NB4 (cell line): ENCODE measurements around the gene NEMP1.

Source experiments
- POLR2A ChIP-seq: IDR thresholded peaks from 2 replicates; pipeline ENCODE4 v1.6.1; 2011; ENCODE audit warnings: mild to moderate bottlenecking; ENCODE audit not compliant: insufficient read length; ENCODE audit errors: extremely low read depth
- TF ChIP-seq, protein P1 (sequence below): IDR thresholded peaks from one replicate; pipeline ENCODE4 v1.5.1; 2012; ENCODE audit warnings: low read depth, low read length

DNA sequence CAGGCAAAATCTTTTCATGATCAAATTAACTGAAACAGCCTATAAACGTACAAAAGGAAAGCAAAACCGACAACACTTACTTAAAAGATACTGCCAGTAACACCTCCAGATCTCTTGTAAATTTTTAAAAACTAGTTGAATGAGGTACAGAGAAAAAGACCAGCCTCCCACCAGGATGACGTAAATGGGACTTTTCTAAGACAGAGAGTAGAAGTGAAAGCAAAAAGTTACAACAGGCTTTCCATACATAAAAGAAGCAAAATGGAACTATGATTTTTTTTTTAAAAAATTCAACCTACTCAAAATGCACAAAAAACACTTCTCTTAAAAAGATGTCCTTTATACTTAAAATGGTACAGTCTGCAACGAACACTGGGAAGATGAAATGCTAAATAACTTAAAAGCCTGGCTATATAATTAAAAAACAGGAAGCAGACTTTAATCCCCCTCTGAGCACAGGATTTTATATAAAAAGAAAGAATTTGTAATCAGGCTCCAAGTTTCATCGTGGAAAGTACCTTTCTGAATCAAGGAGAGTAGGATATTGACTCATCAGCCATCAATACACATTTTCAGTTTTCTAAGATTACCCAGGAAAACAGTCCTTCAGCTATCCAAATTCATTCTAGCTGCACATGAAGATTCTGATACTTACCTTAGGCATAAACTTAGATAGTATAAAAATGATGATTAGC is 14.5 kb downstream of the NEMP1 start:
- TF ChIP-seq, protein P1, sequence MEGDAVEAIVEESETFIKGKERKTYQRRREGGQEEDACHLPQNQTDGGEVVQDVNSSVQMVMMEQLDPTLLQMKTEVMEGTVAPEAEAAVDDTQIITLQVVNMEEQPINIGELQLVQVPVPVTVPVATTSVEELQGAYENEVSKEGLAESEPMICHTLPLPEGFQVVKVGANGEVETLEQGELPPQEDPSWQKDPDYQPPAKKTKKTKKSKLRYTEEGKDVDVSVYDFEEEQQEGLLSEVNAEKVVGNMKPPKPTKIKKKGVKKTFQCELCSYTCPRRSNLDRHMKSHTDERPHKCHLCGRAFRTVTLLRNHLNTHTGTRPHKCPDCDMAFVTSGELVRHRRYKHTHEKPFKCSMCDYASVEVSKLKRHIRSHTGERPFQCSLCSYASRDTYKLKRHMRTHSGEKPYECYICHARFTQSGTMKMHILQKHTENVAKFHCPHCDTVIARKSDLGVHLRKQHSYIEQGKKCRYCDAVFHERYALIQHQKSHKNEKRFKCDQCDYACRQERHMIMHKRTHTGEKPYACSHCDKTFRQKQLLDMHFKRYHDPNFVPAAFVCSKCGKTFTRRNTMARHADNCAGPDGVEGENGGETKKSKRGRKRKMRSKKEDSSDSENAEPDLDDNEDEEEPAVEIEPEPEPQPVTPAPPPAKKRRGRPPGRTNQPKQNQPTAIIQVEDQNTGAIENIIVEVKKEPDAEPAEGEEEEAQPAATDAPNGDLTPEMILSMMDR, result no peak
- no peak for TF ChIP-seq POLR2A
